Prostate gland (tissue), 2 donors: ENCODE results near the gene PCSK6.

Experiments
- POLR2A ChIP-seq: fragments of 450-650 bp; IDR thresholded peaks from one replicate; pipeline ENCODE4 v1.6.1; 2016; ENCODE audit warnings: antibody characterized with exemption, mild to moderate bottlenecking
- POLR2AphosphoS5 ChIP-seq: sonication (generic); formaldehyde crosslinking; IDR thresholded peaks from one replicate; pipeline ENCODE4 v1.6.1; 2017; ENCODE audit warnings: antibody characterized with exemption
- TF ChIP-seq, protein P1 (sequence below), 4 experiments: fragments of 200-600 bp in 2 of 4; fragments of 450-650 bp in 2 of 4; sonication (generic) in 2 of 4; IDR thresholded peaks; 1 replicate in 3 of 4; 2 replicates in 1 of 4; pipeline ENCODE4 v1.5.1; 2016 to 2019; ENCODE audit warnings: antibody characterized with exemption in 4 of 4, mild to moderate bottlenecking in 2 of 4, moderate library complexity in 2 of 4

GRCh38 chr15:101506491-101506890 lies 17.0 kb upstream of the PCSK6 start:
- TF ChIP-seq, protein P1, sequence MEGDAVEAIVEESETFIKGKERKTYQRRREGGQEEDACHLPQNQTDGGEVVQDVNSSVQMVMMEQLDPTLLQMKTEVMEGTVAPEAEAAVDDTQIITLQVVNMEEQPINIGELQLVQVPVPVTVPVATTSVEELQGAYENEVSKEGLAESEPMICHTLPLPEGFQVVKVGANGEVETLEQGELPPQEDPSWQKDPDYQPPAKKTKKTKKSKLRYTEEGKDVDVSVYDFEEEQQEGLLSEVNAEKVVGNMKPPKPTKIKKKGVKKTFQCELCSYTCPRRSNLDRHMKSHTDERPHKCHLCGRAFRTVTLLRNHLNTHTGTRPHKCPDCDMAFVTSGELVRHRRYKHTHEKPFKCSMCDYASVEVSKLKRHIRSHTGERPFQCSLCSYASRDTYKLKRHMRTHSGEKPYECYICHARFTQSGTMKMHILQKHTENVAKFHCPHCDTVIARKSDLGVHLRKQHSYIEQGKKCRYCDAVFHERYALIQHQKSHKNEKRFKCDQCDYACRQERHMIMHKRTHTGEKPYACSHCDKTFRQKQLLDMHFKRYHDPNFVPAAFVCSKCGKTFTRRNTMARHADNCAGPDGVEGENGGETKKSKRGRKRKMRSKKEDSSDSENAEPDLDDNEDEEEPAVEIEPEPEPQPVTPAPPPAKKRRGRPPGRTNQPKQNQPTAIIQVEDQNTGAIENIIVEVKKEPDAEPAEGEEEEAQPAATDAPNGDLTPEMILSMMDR (IDR thresholded peaks at IDR 0.05): no peak
- TF ChIP-seq POLR2A: no peak
- no peak for TF ChIP-seq POLR2AphosphoS5
